GM19025 (cell line): ENCODE data around the gene SYNJ2.

Experiments
- ATAC-seq: cut with Tn5 transposase; IDR thresholded peaks from one replicate; pipeline ENCODE4 v1.9.1; 2021; ENCODE audit warnings: mild to moderate bottlenecking, low read depth, moderate library complexity; ENCODE audit not compliant: unreplicated experiment

The SYNJ2 gene

DNA sequence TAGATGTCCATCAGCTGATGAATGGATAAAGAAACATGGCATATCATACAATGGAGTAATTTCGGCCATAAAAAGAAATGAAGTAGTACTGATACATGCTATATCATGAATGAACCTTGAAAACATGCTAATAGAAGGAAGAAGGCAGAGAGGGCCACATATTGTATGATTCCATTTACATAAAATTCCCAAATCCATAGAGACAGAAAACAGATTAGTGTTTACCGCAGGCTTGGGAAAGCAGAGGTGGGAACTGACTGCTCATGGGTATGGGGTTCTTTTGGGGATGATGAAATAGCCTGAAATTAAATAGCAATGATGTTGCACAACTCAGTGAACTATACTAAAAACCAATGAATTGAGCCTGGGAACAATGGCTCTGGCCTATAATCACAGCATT lies 128.1 kb downstream of the SYNJ2 start:
- ATAC-seq, result no peak

DNA sequence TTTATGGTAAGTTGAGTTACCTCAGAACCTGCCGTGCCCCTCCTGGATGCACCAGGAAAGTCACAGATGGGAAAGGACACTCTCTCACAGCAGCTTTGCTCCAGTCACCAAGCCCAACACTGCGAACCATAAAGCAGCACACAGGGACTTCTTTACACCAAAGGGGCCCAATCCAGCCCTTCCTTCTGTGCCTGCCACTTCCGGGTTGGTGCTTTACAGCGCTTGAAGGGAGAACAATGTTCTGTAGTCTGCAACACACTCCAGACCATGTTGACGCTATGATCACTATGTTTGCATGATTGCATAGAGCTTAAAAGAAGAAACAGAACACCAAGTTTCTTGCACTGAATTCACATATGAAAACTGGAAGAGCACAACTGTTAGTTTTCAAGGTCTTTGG lies 129.3 kb downstream of the SYNJ2 start:
- ATAC-seq, result no peak

DNA sequence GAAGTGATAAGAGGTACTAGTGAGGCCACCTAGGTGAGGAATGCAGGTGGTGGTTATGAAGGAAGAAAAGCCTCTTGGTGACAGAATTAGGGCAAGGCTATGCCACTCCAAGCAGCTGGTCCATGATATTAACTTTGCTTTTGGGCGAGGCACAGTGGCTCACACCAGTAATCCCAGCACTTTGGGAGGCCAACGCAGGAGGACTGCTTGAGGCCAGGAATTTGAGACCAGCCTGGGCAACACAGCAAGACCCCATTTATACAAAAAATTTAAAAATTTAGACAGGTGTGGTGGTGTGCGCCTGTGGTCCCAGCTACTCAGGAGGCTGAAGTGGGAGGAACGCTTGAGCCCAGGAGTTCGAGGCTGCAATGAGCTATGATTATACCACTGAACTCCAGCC lies 130.3 kb downstream of the SYNJ2 start:
- ATAC-seq, result no peak

DNA sequence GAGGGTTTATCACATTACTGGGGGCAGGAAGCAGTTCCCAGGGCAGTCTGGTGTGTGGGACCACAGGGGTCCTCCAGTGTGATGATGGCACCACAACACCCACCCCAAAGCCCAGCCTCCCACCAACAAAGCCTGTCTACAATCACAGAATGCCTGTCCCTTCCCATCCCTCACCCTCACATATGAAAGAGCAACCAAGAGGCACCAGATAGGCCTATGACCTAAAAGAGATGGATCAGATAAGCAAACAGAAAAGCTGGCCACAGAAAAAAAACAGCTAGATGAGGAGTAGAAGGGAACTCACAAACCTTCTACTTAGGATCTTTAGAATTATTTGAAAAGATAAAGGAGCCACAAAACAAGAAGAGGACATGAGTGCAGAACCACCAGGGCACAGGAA lies 132.1 kb downstream of the SYNJ2 start:
- no peak for ATAC-seq

DNA sequence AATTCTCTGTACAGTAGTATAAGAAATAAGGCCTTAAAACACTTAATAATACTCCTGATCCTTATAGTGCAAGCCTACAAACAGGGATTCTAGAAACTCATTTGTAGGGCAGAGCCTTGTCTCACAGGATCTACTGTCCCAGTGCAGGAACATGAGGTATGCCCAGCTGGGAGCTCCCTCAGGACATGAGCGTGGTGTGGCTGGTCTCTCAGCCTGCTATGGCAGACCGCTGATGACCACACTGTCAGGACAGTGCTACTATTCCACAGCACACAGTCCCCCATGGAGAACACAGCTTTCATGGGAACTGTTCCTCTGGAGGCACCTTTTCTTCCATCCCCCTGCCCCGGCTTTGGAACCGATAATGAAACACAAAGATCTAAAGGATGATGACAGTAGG lies 133.4 kb downstream of the SYNJ2 start:
- ATAC-seq, result no peak

DNA sequence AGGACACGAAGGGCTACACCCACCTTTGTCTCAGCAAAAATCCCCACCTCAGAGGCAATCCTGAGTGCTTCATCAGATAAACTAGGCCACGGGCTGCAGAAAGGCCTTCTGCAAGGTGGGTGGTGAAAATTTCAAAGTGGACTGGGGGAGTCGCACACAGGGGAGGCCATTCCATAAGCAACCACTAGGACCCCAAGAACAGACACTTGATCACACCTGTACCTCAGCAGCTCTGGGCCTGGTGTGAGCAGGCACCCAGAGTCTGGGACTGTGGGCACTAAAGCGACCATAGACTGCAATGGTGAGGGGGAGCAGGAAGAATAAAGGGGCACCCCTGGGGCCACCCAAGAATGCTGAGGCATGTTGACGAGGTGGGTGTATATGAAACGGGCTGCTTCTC lies 133.8 kb downstream of the SYNJ2 start:
- ATAC-seq, result no peak

DNA sequence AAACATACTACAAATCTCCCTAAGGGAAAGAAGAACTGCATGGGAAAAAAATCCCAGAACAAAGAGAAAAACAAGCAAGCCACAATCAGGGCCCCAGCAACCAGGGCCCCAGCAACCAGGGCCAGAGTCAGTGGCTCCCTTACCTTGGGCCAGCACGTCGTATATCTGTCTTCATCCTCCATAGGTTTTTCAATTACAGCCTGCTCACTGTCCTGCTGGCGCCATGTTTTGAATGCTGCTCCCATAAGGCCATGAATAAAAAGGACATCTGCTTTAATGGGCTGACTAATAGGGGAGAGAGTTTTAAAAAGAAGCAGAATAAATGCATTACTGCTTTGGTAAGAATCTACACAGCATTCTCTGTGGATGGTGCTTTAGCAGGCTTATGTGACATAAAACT lies 137.2 kb downstream of the SYNJ2 start:
- ATAC-seq, result no peak

DNA sequence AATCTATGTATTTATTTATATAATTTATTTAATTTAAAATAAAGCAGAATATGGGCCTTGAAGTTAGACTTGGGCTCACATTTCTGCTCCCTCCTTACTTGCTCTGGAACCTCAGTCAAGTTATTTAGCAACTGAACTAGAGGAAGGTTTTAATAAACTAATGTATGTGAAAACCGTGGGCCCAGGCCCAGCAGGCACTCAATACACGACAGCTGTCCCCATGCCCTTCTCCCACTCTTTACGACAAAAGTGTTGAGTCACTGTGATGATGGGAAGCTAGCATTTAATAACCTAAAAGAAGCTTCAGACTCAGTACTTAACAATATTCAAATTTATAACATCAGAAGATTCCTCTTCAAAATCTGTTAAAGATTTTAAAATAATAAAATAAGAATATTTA lies 139.7 kb downstream of the SYNJ2 start:
- no peak for ATAC-seq

DNA sequence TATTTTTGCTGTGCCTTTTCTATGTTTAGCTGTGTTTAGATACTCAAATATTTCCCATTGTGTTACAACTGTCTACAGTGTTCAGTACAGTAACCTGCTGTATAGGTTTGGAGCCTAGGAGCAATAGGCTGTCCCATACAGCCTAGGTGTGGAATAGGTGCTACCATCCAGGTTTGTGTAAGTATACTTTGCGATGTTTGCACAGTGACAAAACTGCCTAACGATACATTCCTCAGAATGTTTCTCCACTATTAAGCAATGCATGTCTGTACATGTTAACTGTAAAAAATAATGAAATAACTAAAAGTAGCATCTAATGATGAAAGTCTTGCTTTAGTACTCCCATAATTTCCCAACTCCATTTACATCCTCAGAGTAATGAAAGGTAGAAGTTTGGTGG lies 140.4 kb downstream of the SYNJ2 start:
- ATAC-seq, result no peak

DNA sequence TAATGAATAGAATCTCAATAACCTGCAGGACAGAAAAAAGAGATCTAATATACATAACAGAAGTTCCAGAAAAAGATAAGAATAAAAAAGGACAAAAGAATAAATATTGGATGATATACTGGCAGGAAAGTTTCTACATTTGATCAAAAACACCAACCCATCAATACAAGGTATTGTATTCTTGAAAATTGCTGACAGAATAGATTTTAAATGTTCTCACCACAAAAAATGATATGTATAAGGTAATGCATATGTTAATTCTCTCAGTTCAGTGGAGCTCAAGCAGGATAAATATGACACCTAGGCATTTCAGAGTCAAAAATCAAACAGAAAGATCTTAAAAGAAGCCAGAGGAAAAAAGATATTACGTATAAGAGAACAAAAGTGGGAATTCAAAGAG lies 142.6 kb downstream of the SYNJ2 start:
- no peak for ATAC-seq

DNA sequence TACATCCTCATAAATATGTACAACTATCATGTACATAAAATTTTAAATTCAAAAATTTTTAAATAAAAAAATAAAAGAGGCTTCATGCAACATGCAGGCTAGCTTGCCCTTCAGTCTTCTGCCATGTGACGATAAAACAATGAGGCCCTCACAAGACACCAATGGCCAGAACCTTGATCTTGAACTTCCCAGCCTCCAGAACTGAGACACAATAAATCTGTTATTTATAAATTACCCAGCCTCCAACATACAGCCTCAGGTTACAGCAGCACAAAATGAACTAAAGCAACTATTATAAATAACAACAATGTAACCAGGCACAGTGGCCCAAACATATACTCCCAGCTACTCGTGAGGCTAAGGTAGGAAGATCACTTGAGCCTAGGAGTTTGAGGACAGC lies 143.6 kb downstream of the SYNJ2 start:
- ATAC-seq, result no peak

DNA sequence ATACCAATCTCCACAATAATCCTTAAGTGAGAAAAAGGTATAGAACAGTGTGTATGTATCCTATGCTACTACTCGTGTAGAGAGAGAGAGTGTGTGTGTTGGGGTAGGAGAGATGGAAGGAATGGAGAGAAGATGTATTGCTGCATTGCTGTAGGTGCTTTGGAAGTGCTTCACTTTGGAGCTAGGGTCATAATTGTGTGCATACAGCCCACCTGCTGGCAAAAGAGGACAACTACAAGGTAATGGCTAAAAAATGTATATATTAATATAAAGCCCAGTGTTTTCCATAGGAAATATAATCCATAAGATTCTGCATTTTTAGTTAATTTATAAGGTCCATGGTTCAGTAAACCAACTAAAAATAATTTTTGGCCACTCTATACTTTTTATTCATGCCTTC lies 150.3 kb downstream of the SYNJ2 start:
- ATAC-seq, result no peak

DNA sequence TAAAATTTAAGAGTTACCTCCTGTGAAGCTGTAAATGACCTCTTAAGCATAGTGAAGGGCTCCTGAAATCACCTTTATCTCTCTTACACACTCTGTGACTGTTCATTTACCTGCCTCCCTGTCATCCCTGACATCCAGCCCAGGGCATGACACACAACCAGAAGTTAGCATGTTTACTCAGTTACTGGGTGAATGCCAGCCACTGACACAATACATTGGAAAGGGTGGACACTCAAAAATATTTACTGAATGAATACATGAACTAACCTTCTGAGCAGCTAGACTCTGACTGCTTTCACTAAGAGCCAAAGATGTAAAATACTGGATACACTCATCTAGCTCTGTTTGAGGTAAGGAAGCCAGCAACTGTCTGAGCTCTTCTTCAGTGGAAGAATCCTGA lies 161.1 kb downstream of the SYNJ2 start:
- no peak for ATAC-seq

DNA sequence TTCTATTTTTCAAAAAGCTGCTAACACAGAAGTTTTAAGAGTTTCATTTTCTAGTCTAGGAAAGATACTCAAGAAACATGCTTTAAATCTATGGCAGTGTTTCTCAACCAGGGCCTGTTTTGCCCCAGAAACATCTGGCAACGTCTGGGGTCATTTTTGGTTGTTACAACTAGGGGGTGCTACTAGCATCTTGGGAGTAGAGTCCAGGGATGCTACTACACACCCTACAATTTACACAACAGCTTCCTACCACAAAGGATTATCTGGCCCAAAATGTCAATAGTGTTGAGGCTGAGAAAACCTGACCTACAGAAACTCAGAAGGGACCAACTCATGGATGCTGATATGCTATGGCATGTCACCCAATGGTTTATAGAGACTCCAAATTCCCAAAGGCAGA lies 162.0 kb downstream of the SYNJ2 start:
- ATAC-seq, result no peak
